Activated CD4-positive, alpha-beta T cell treated with anti-CD3 and anti-CD28 coated beads, Interleukin-2, Interleukin-6, amounts not matched to agents 100 ng/mL and 50 ng/mL, durations not matched to agents 16 hours and 8 hours (primary cell): Measurements from ENCODE around the gene CCDC174.
A peak's percentile ranks its signal among the peaks of the same experiment; 100 is the strongest.
"Not testable (repeated sequence)": the region's sequence is repeated elsewhere in the genome, so short reads cannot be mapped to it uniquely, and the experiment has no call there.

Experiments used
- DNase-seq: peaks from one replicate; pipeline ENCODE4 v3.0.0-alpha.2; 2020

Gene CCDC174

GRCh38 chr3:14651440-14652251, at the start of gene CCDC174:
CCDC174 (plus strand) TSS chr3:14651762; CDS start chr3:14651837, 75 bp downstream.
- DNase-seq: peak; percentile 97

DNA sequence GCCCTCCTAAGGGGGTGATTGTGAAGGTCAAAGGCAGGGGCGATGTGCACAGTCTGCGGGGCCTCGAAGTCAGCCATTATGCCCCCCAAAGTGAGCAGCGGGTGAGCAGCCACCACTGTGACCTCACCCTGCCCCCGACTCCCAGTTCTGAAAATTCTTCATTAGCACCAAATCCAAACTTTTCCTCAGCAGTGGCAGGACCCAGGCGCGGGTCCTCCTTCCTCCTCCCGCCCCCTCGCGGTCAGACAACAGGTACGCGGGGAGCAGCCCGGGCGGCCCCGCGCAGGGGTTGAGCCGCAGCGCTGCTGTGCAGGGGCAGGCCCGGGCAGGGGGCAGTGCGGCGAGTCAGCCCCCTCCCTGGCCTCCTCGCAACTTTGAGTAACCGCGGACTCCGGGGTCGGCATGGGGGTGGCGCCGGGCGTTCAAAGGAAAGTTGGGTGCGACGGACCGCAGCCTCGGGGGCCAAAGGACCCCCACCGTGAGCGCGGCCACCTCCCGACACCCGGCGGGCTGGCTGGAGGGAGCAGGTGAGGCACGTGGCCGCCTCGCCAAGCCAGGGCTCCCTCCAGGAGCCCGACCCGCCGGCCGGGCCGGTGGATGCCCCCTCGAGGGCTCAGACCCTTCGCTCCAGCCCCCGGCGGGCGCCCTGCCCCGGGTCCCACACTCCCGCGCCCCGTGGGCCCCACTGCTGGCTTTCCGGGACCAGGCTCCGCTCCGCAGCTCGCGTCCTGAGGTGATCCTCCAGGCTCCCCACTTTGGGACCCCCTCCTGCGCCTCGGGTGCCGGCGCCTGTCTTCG, 49.4 kb upstream of the CCDC174 start:
- no peak for DNase-seq

GRCh38 chr3:14602804-14603644, 48.5 kb upstream of the CCDC174 start:
- DNase-seq: no peak

- no peak for DNase-seq
These were observed 46.5 kb upstream of the CCDC174 start for GRCh38 chr3:14605067-14605466.

DNA sequence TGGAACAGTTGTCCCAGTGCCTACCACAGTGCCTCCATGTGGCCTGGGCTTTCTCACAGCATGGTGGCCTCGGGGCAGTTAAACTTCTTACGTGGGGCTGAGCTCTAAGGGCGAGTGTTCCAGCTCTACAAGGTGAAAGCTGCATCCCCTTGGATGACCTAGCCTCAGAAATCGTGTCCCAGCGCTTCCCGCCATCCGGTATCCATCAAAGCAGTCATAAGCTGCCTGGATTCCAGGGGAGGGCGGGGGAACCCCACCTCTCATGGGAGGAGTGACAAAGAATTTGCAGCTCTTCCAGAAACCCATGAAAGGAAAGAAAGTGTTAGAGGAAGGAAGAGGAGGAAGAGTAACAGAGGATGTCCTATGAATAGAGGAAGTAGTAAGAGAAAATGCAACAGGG, 45.8 kb upstream of the CCDC174 start:
- DNase-seq: no peak

DNA sequence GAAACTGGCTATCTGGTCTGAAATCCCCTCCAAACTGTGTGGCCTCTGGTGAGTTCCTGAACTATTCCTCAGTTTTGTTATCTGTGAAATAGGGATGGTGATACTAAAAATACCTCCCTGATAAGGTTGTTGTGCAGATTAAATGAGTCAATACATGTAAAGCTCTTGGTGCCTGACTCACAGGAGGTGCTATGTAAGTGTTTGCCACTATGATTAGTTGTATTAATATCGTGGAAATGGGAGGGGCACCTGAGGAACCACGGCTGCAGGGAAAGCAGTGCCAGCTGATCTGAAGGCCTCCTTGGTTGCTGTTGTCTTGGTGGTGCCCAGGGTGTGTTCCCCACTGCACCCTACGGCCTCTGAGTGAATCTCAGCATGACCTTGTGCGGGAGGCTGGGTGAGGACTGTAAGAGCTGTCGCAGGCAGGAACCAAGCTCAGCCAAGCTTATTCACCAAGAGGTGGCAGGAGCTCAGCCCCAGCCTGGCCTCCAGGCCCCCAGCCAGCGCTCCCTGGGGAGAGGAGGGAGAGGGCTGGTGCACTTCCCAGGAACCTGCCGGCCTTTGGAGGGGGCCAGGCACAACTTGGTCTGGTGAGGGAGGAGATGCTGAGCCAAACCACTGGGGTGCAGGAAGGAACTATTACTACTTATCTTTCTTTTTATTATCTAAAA, 44.8 kb upstream of the CCDC174 start:
- DNase-seq: no peak

DNA sequence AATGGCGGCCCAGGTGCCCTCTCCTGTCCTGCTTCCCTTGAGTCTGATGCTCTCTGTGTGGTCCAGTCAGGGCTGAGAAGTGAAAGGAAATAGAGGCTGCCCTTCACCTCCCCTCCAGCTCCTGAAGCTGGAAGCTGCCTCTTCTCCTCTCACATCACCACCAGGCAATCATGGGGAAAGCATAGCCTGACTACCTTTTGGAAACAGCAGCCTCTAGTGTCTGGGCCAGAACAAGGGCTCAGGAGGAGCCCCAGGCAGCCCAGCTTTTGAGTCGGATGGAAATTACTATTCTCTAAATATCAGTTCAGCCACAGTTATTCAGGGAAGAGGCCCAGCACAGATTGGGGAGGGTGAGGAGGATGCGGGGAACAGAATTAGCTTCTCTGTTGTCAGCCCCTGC, 43.3 kb upstream of the CCDC174 start:
- DNase-seq: no peak

GRCh38 chr3:14609058-14609457, 42.5 kb upstream of the CCDC174 start:
- DNase-seq: not testable (repeated sequence)

- DNase-seq: no peak
These were observed 42.1 kb upstream of the CCDC174 start for GRCh38 chr3:14609506-14609905.

GRCh38 chr3:14609941-14610340, 41.6 kb upstream of the CCDC174 start:
- DNase-seq: no peak

GRCh38 chr3:14614189-14614588, 37.4 kb upstream of the CCDC174 start:
- no peak for DNase-seq

DNA sequence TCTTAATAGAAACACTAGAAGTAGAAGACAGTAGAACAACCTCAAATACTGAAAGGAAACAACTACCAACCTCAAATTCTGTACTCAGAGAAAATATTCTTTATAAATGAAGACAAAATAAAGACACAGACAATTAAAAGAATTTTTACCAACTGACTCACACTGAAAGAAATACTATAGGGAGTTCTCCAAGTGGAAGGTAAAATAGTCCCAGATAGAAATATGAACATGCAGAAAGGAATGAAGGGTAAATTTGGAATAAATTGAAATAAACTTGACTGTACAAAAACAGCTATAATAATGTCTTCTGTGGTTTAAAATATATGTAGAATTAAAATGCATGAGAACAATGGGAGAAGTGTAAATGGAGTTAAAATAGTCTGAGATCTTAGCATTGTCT, 36.7 kb upstream of the CCDC174 start:
- no peak for DNase-seq

- DNase-seq: peak; percentile 50
These were observed 34.7 kb upstream of the CCDC174 start for GRCh38 chr3:14616606-14617507.

DNA sequence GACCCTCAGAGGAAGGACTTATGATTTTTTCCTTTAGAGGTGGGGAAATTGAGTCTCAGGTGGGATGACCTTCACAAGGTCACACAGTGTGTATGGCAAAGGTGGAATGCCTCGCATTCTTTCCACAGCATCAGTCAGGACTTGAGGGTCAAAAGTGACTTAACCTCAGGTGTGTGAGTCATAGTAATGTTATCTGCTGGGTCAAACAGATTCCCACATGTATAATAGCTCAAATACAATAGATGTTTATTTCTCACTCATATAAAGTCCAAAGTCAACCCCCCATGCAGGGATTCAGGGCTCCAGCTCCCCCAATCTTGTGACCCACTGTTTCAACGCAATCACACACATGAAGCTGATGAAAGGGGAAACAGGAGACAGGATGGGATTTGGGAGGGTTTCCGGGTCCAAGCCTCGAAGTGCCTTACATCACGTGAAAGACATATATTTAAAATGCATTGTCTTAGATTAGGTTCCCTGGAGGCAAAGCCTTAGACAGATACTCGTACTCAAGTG, 34.0 kb upstream of the CCDC174 start:
- DNase-seq: no peak

GRCh38 chr3:14619605-14620004, 32.0 kb upstream of the CCDC174 start:
- DNase-seq: no peak

DNA sequence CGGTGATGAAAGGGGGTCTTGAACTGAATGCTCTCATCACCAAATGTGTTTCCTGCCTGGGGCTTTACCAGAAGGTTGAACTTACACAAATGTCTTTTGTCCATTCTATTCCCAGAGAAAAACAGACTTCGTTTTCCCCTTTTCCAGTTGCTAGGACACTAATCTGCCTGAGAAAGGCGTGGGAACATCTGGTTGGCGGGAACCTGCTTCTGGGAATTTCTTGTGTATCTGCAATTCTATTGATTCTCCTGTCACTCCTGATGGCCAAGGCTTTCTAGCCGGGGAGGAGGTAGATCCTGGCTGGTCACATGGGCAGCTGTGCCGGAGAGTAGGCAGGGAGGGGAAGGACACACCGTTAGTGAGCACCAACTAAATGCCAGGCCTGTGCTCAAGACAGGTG, 31.1 kb upstream of the CCDC174 start:
- no peak for DNase-seq

DNA sequence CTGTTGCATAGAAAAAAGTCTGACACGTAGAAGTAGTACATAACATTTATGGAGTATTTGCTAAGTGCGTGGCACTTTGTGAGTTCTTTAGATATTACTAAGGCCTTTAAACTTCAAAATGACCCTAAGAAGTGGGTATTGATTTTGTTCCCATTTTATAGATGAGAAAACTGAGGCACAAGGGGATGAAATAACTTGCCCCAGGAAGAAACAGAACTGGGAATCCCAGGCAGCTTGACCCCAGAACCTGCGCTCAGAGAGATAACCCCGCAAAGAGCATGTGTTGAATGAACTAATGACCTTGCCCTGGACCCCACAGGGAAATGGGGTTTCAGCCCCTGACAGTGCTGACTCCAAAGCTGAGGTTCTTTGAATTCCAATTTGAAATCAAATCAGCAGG, 30.5 kb upstream of the CCDC174 start:
- no peak for DNase-seq

- DNase-seq: no peak
These were observed 29.2 kb upstream of the CCDC174 start for GRCh38 chr3:14622368-14622767.

DNA sequence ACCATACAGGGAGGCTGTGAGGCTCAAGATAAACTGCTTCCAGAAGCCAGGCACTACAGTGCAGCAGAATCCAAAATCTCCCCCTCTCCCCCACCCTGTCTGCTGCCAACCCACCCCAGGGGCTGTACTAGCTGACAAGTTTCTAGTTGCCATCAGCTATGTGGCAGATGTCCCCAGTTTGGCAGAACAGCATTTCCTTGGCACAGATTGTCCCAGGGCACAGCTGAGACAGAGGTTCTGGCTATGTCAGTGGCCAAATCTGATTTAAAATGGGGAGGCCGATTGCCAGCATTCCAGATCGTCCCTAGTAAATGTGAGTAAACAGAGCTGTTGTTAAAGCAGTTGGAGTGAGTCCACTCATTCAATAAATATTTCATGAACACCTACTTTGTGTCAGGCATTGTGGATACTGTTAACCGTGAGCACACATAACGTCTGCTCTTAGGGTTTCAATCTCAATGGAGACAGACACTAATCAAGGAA, 28.0 kb upstream of the CCDC174 start:
- DNase-seq: no peak

- DNase-seq: no peak
These were observed 27.1 kb upstream of the CCDC174 start for GRCh38 chr3:14624498-14624897.

DNA sequence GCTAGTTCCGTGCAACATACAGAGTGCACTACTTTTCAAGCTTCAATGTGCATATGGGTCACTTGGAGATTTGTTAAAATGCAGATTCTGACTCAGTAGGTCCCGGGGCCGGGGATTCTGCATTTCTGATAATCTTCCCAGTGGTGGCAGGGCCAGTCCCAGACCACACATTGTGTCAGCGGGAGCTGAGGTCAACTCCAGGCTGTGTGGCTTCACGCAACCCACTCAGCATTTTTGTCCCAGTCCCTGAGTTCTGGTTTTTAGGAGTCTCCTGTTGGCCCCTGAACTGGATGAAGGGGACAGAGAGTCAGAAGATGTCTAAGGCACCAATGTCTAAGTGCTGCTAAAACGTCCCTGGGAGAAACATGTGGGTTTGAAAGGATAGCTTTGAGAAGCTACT, 26.1 kb upstream of the CCDC174 start:
- DNase-seq: no peak
